T follicular helper cell (primary cell): ENCODE measurements around the gene PIBF1.
"Not testable (repeated sequence)": the region's sequence is repeated elsewhere in the genome, so short reads cannot be mapped to it uniquely, and the experiment has no call there.

ENCODE experiments used
- DNase-seq: peaks from one replicate; pipeline ENCODE4 v3.0.0-alpha.2; 2020; ENCODE audit warnings: low read depth

PIBF1 gene

GRCh38 chr13:72911981-72912380 lies 130.0 kb downstream of the PIBF1 start:
- DNase-seq, result no peak

DNA sequence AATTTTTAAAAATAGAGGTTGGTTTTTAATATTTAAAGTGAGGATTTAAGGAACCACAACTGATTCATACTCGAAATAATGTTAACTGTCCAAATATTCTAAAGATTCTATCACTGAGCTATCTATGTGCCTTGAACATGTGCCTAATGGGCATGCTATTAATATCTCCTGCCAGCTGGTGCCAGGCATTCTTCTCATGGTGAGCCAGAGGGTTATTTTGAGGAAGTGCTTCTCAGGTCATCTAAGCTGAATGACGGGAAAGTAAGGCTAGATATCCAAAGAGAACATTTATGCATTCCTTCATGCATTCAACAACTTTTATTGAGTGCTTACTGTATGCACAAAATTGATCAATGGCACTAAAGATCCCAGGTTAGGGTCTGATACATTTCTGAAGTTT lies 138.2 kb downstream of the PIBF1 start:
- DNase-seq, result no peak

- DNase-seq, result no peak
Measured at GRCh38 chr13:72931311-72931710, 149.4 kb downstream of the PIBF1 start.

DNA sequence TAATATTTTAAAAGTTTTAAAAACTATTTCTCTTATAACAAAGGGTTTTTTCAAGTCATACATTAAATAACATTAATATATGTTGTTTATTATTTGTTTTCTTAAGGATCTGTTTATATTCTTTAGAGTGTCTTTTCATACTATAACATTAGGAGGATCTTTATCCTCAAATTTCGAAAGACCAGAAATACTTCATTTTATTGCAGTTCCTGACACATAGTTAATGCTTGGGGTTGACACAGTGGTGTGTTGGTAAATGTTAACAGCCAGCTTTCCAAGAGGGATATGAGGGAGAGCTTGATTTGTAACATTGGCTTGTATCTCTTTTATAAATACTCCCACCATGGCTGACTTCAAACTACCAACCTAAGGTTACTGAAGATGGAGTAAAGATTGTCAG lies 150.3 kb downstream of the PIBF1 start:
- no peak for DNase-seq

GRCh38 chr13:72946267-72946666 lies 164.3 kb downstream of the PIBF1 start:
- not testable (repeated sequence) for DNase-seq

- no peak for DNase-seq
Measured at GRCh38 chr13:72952529-72953141, 170.7 kb downstream of the PIBF1 start.

DNA sequence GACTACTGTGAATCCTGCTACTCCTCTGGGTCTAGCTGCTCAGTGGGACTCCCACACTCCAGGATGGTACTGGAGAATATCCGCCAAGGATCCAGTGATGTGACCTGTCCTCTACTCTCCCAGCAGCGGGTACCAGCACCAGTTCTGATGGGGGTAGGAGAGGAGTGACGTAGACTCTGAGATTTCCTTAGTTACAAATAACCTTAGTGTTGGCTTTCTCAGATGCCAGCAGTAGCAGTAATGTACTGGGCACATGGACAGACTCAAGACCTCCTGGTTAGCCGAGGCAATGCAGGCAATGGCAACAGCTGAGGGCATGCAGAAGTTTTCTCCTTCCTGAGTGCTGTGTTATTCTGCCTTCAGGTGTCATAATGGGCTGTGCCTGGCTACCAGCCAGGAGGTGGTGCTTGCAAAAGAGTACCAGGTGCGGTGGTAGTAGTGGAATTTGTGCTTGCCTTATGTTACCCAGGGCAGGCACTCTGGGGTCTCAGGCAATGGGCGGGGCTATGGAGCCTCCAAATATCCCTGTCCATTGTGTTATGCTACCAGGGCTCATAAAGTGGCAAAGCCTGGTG lies 171.5 kb downstream of the PIBF1 start:
- DNase-seq, result no peak

- DNase-seq, result no peak
Measured at GRCh38 chr13:72959643-72960042, 177.7 kb downstream of the PIBF1 start.

GRCh38 chr13:72960114-72960513 lies 178.2 kb downstream of the PIBF1 start:
- DNase-seq, result no peak

DNA sequence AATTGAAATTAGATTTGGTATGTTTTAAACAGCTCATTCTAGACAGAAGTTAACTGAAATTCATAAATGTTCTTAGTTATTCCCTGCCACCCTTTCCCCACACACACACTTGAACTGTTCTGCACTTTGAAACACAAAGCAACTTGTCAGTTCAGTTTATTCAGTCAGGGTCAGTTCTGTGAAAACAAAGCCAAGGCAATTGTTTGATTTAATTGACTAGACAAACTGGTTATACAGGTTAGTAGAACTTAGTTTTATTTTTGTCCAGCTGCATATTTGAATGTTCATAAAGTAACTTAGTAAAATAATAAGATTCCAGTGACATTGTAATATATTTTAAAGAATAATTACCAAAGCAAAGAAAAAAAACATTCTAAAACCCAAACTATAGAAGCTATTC lies 178.6 kb downstream of the PIBF1 start:
- no peak for DNase-seq

- no peak for DNase-seq
Measured at GRCh38 chr13:72963762-72964161, 181.8 kb downstream of the PIBF1 start.

DNA sequence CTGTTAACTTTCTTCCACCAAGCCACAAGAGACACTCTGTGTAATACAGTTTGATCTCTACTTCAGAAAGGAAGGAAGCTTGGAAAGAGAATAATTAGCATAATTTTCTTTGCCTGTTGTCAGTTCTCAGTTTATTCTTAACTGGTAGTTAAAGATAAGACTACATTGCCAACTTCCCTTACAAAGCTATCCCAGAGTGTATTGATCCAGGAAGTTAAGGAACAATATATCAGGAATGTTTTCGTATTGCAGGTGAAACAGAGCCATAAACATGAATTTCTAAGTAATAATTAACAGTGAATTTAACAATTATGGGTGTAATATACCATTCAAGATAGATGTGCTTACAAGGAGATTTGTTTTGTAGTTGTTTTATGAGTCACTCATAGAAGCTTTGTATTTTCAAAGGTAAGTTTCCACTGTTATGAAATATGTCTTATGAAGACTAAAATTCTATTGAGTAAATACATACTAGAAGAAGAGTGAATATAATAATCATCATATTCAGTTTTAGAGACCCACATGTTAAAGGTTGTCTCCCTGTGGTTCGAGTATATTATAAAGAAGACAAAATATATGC lies 188.5 kb downstream of the PIBF1 start:
- no peak for DNase-seq

DNA sequence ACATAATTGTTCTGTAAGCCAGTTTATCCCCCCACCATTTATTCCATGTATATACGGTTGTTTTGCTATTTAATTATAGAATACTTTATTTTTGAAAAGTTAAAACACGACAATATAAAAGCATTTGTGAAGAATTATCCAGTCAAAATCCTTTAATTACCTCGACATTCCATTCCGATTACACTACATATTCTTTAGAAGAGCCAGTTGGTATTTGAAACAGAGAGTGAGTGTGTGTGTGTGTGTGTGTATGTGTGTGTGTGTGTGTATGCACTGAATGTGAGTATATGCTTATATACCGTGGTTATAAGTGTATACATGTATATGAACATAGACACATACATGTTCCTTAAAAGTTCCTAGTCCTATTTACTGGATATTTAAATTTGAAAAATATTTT lies 189.0 kb downstream of the PIBF1 start:
- no peak for DNase-seq

- no peak for DNase-seq
Measured at GRCh38 chr13:72973234-72973633, 191.3 kb downstream of the PIBF1 start.

- no peak for DNase-seq
Measured at GRCh38 chr13:72983085-72983768, 201.3 kb downstream of the PIBF1 start.

- no peak for DNase-seq
Measured at GRCh38 chr13:72985610-72986009, 203.7 kb downstream of the PIBF1 start.

DNA sequence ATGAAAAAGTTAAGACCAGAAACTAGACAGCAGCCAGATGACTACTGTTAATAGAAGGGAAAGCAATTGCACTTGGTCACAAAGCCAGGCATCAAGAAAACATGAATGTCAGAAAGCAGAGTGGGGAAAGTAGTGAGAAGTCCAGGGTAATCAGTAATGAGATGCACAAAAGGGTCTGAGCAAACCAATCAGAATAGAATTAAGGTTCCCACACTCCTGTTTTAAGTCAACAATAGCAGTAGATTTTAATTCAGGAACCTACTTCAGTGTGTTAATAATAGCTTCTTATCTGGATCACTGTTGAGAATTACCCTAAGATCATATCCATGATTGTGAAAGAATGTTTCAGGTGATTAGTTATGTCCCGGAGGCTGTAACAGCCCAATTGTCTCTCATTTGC lies 204.3 kb downstream of the PIBF1 start:
- DNase-seq, result no peak

DNA sequence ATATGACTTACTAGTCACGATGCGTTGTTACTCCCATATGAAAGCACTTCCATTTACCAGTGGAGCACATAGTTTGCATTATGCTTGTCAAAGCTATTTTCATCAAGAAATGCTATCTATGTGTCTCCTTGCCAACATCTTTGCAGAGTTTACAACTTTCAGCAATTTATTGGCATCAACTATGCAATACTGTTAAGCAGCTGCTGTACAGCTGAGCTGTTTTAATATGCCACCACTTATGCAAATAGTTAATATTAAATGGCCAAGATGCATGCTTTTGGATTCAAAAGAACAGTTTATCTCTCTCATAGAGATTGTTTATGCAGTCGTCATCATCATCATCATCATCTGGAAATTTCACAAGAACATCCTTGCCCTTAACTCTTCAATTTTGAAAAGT lies 209.0 kb downstream of the PIBF1 start:
- DNase-seq, result no peak

- no peak for DNase-seq
Measured at GRCh38 chr13:72998012-72998411, 216.1 kb downstream of the PIBF1 start.

GRCh38 chr13:73000027-73000674 lies 218.2 kb downstream of the PIBF1 start:
- no peak for DNase-seq

- DNase-seq, result no peak
Measured at GRCh38 chr13:73001971-73002370, 220.0 kb downstream of the PIBF1 start.

DNA sequence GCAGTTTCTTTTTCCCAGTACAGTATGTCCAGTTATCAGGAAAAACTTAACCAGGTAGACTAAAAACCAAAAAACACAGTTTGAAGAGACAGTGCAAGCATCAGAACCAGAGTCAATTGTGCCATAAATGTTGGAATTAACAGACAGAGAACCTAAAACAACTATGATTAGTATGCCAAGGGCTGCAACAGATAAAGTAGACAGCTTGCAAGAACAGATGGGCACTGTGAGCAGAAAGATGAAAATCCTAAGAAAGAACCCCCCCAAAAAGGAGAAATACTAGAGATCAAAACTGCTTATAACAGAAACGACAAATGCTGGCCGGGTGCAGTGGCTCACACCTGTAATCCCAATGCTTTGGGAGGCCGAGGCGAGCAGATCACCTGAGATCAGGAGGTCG lies 229.8 kb downstream of the PIBF1 start:
- no peak for DNase-seq

DNA sequence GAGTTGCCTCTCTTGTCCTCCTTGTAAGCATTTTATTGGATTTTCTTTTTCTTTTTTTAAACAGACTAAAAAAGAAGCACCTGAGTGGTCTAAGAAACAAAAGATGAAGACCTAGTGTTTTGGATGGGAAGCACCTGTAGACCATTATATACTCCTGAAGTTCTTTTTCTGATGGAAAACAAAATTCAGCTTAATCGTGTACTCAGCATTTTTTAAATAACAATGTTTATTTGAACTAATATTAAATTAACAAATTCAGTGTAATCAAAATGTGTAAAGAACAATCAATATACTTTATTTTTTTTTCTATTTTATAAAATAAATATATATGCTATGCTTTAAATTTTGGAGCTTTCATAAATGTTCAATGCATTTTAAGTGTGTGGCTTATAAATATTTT lies 233.9 kb downstream of the PIBF1 start:
- DNase-seq, result no peak
